Mammary epithelial cell (primary cell): ENCODE data around the gene TBX18.

Source experiments
- EZH2 ChIP-seq: IDR thresholded peaks from 2 replicates; pipeline ENCODE4 v1.6.1; 2012; ENCODE audit warnings: low read length, inconsistent platforms, borderline replicate concordance
- TF ChIP-seq, protein P1 (sequence below), 2 donors: IDR thresholded peaks in 1 of 2; conservative IDR thresholded peaks in 1 of 2; 2 replicates each; pipeline ENCODE4 v1.5.1; 2011 to 2012; ENCODE audit warnings: inconsistent platforms in 2 of 2, low read length in 2 of 2, mild to moderate bottlenecking in 2 of 2, control low read depth in 1 of 2, low read depth in 1 of 2; ENCODE audit not compliant: insufficient read depth in 1 of 2; ENCODE audit errors: extremely low read depth in 1 of 2

DNA sequence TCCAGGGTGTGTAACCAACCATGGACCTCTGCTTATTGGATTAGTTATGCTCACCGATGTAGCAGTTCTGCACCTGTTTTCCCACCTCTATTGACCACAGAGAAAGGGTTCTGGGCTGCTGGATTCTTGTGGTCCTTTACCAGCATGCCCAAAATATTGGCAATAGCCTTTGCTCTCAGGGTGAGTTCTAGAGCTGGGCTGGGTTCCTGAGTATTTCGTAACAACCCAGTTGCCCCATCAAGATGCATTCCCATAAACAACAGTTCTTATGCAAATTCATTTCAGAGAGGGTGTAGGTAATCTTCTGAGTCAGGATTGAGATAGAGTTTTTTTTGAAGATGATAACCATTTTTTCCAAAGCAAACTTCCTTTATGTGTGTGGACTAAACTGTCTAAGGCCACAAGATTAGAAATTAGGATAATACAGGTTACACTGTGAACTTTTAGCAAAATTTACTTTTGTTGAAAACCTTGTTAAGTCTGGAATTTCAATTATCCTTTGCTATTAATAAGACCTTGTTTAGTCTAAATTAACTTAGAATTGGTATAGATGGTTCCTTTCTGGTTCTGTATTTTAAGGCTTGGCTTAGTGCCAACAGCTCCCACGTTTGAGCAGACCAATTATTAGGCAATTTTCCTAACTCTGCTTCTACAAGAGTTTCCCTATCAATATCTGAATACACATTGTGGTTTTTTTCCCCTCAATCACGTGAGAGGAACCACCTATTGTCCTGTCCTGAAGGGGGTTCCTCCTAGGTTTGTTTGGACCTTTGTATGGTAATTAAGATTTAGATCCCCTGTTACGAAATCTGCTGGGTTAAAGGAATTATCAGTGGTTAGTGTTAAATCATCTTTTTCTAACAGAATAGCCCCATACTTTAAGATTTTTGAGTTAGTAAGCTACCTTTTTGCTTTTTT lies 46.1 kb downstream of the TBX18 start:
- TF ChIP-seq, protein P1, sequence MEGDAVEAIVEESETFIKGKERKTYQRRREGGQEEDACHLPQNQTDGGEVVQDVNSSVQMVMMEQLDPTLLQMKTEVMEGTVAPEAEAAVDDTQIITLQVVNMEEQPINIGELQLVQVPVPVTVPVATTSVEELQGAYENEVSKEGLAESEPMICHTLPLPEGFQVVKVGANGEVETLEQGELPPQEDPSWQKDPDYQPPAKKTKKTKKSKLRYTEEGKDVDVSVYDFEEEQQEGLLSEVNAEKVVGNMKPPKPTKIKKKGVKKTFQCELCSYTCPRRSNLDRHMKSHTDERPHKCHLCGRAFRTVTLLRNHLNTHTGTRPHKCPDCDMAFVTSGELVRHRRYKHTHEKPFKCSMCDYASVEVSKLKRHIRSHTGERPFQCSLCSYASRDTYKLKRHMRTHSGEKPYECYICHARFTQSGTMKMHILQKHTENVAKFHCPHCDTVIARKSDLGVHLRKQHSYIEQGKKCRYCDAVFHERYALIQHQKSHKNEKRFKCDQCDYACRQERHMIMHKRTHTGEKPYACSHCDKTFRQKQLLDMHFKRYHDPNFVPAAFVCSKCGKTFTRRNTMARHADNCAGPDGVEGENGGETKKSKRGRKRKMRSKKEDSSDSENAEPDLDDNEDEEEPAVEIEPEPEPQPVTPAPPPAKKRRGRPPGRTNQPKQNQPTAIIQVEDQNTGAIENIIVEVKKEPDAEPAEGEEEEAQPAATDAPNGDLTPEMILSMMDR (conservative IDR thresholded peaks at IDR 0.05 in 1 of 2, IDR thresholded peaks at IDR 0.05 in 1 of 2; ENCODE audit: extremely low read depth in 1 of 2, insufficient read depth in 1 of 2, low read depth in 1 of 2, low read length in 2 of 2), result no peak
- TF ChIP-seq EZH2, result no peak
